Mucosa of stomach (tissue), 1 donor: Measurements from ENCODE around the gene TMEM115.

Source experiments
- H3K27me3 ChIP-seq: one replicate; pipeline ENCODE4 v1.7.0; 2013; ENCODE audit warnings: mild to moderate bottlenecking, low read length; ENCODE audit not compliant: control insufficient read depth, insufficient read depth
- H3K36me3 ChIP-seq: one replicate; pipeline ENCODE4 v1.7.0; 2013; ENCODE audit warnings: low read length; ENCODE audit not compliant: control insufficient read depth, insufficient read depth
- H3K4me1 ChIP-seq: one replicate; pipeline ENCODE4 v1.7.0; 2013; ENCODE audit warnings: mild to moderate bottlenecking, low read length; ENCODE audit not compliant: control insufficient read depth, insufficient read depth
- H3K4me3 ChIP-seq: one replicate; pipeline ENCODE4 v1.7.0; 2013; ENCODE audit warnings: low read length
- H3K9ac ChIP-seq: one replicate; pipeline ENCODE4 v1.7.0; 2013; ENCODE audit warnings: mild to moderate bottlenecking, low read length, moderate library complexity
- H3K9me3 ChIP-seq: one replicate; pipeline ENCODE4 v1.7.0; 2013; ENCODE audit warnings: mild to moderate bottlenecking, low read length, moderate library complexity; ENCODE audit not compliant: control insufficient read depth
- donor health status: Pancreatic carcinoma.

TMEM115 gene

GRCh38 chr3:50356553-50356952, 2.8 kb downstream of the TMEM115 start:
- peaks cover 46% of the 10 kb centered on the region for H3K4me1 ChIP-seq
- H3K36me3 ChIP-seq: peaks cover 5% of the 10 kb centered on the region
- H3K4me3 ChIP-seq: peak overlapping the region; percentile 27
- H3K9me3 ChIP-seq: no peaks in the 10 kb centered on the region
- H3K9ac ChIP-seq: peak overlapping the region; percentile 91
- no peaks in the 10 kb centered on the region for H3K27me3 ChIP-seq

- Histone ChIP-seq H3K9ac (peak overlapping the region; percentile 91), H3K9me3 (no peaks in the 10 kb centered on the region), H3K4me3 (peak overlapping the region; percentile 27), H3K27me3 (no peaks in the 10 kb centered on the region), H3K4me1 (peaks cover 52% of the 10 kb centered on the region), H3K36me3 (peaks cover 5% of the 10 kb centered on the region)
These were observed 3.3 kb downstream of the TMEM115 start for GRCh38 chr3:50355829-50356552.

- no peak overlapping the region for H3K9ac ChIP-seq
- peaks cover 59% of the 10 kb centered on the region for H3K4me1 ChIP-seq
- H3K36me3 ChIP-seq: peaks cover 5% of the 10 kb centered on the region
These were observed 4.5 kb downstream of the TMEM115 start for GRCh38 chr3:50354850-50355249.

GRCh38 chr3:50354186-50354764, 5.0 kb downstream of the TMEM115 start:
- H3K9ac ChIP-seq: no peak overlapping the region
- peaks cover 5% of the 10 kb centered on the region for H3K36me3 ChIP-seq
- H3K9me3 ChIP-seq: no peaks in the 10 kb centered on the region
- peaks cover 64% of the 10 kb centered on the region for H3K4me1 ChIP-seq
- no peaks in the 10 kb centered on the region for H3K27me3 ChIP-seq
- no peak overlapping the region for H3K4me3 ChIP-seq

More at GRCh38 chr3:50354850-50355249, 4.5 kb downstream of the TMEM115 start:
- H3K9me3 ChIP-seq: no peaks in the 10 kb centered on the region
- no peaks in the 10 kb centered on the region for H3K27me3 ChIP-seq
- H3K4me3 ChIP-seq: no peak overlapping the region

- H3K4me3 ChIP-seq: no peak overlapping the region
- no peaks in the 10 kb centered on the region for H3K9me3 ChIP-seq
- H3K4me1 ChIP-seq: peaks cover 62% of the 10 kb centered on the region
- H3K36me3 ChIP-seq: peaks cover 8% of the 10 kb centered on the region
- H3K27me3 ChIP-seq: no peaks in the 10 kb centered on the region
- H3K9ac ChIP-seq: no peak overlapping the region
These were observed 5.9 kb downstream of the TMEM115 start for GRCh38 chr3:50353245-50354004.

- Histone ChIP-seq H3K27me3 (no peaks in the 10 kb centered on the region), H3K4me3 (no peak overlapping the region), H3K4me1 (peaks cover 55% of the 10 kb centered on the region), H3K9me3 (no peaks in the 10 kb centered on the region), H3K36me3 (peaks cover 11% of the 10 kb centered on the region), H3K9ac (no peak overlapping the region)
These were observed 6.5 kb downstream of the TMEM115 start for GRCh38 chr3:50352781-50353180.

- Histone ChIP-seq H3K4me1 (peaks cover 47% of the 10 kb centered on the region), H3K36me3 (peaks cover 8% of the 10 kb centered on the region)
These were observed 8.0 kb downstream of the TMEM115 start for GRCh38 chr3:50351323-50351697.

GRCh38 chr3:50350527-50351322, 8.6 kb downstream of the TMEM115 start, which contains the start of the genes CYB561D2 and NPRL2:
Gene CYB561D2 (plus strand): TSS chr3:50350862. CDS start chr3:50351434, 572 bp downstream.
Gene NPRL2 (minus strand): TSS chr3:50350775. CDS start chr3:50350652, 123 bp downstream.
- Histone ChIP-seq H3K9ac (peak within 1 kb of the TSS; percentile 77), H3K4me3 (peak within 1 kb of the TSS; percentile 91), H3K4me1 (peaks cover 44% of the 10 kb centered on the region), H3K27me3 (no peaks in the 10 kb centered on the region), H3K36me3 (peaks cover 8% of the 10 kb centered on the region), H3K9me3 (no peaks in the 10 kb centered on the region)

More at GRCh38 chr3:50351323-50351697, 8.0 kb downstream of the TMEM115 start:
- no peaks in the 10 kb centered on the region for H3K27me3 ChIP-seq
- peak overlapping the region; percentile 91 for H3K4me3 ChIP-seq
- peak overlapping the region; percentile 77 for H3K9ac ChIP-seq
- no peaks in the 10 kb centered on the region for H3K9me3 ChIP-seq

GRCh38 chr3:50350213-50350526, 9.2 kb downstream of the TMEM115 start:
- no peaks in the 10 kb centered on the region for H3K27me3 ChIP-seq
- H3K9me3 ChIP-seq: no peaks in the 10 kb centered on the region
- peak overlapping the region; percentile 77 for H3K9ac ChIP-seq
- peaks cover 8% of the 10 kb centered on the region for H3K36me3 ChIP-seq
- peaks cover 44% of the 10 kb centered on the region for H3K4me1 ChIP-seq
- peak overlapping the region; percentile 91 for H3K4me3 ChIP-seq

GRCh38 chr3:50347187-50347813, 12.0 kb downstream of the TMEM115 start:
- H3K4me3 ChIP-seq: no peak overlapping the region
- peaks cover 8% of the 10 kb centered on the region for H3K36me3 ChIP-seq
- no peaks in the 10 kb centered on the region for H3K27me3 ChIP-seq
- H3K9me3 ChIP-seq: no peaks in the 10 kb centered on the region
- peaks cover 40% of the 10 kb centered on the region for H3K4me1 ChIP-seq
- no peak overlapping the region for H3K9ac ChIP-seq

GRCh38 chr3:50345586-50346234, 13.6 kb downstream of the TMEM115 start, which contains the start of gene ZMYND10:
Gene ZMYND10 (minus strand): TSS chr3:50345732. CDS start chr3:50345579, 153 bp downstream.
- Histone ChIP-seq H3K4me3 (no peak within 1 kb of the TSS), H3K9ac (peak within 1 kb of the TSS; percentile 47)

More at GRCh38 chr3:50345586-50346234, 13.6 kb downstream of the TMEM115 start, which contains the start of gene ZMYND10:
- Histone ChIP-seq H3K27me3 (no peaks in the 10 kb centered on the region), H3K36me3 (peaks cover 8% of the 10 kb centered on the region), H3K4me1 (peaks cover 41% of the 10 kb centered on the region), H3K9me3 (no peaks in the 10 kb centered on the region)
